Measurements from ENCODE around the gene CSF3. TPM values are rescaled to one million over a fixed set of nuclear protein-coding genes. Genes with fewer than 3 reads are reported as not detected.
"Not testable (repeated sequence)": the region's sequence is repeated elsewhere in the genome, so short reads cannot be mapped to it uniquely, and the experiment has no call there.

Gene CSF3
- total RNA-seq, 1 experiment from 2014 or later = not detected

GRCh38 chr17:40010946-40011500, 4.2 kb upstream of the CSF3 start:
- H3K27me3 Mint-ChIP-seq (ENCODE audit: low read depth); H3K4me3 Mint-ChIP-seq; DNase-seq (ENCODE audit: low spot score); H3K36me3 Mint-ChIP-seq; POLR2A ChIA-PET; H3K27ac Mint-ChIP-seq; ATAC-seq: not testable (repeated sequence)
- Mint-ChIP-seq H3K9me3 (peaks cover 14% of the 10 kb centered on the region), H3K4me1 (peaks cover 23% of the 10 kb centered on the region)
- CTCF ChIA-PET = interaction anchor here (1.2 to 2.1 kb wide), 2 partner anchors 64 to 257 kb away, joined by 3 to 6 read pairs; no protein-coding TSS in a partner anchor

DNA sequence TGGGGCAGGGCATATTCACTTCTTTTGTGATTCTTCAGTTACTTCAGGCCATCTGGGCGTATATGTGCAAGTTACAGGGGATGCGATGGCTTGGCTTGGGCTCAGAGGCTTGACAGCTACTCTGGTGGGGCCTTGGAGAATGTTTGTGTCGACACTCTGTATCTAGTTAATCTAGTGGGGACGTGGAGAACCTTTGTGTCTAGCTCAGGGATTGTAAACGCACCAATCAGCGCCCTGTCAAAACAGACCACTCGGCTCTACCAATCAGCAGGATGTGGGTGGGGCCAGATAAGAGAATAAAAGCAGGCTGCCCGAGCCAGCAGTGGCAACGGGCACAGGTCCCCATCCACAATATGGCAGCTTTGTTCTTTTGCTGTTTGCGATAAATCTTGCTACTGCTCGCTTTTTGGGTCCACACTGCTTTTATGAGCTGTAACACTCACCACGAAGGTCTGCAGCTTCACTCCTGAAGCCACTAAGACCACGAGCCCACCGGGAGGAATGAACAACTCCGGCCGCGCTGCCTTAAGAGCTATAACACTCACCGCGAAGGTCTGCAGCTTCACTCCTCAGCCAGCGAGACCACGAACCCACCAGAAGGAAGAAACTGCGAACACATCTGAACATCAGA, 3.1 kb upstream of the CSF3 start:
- H3K36me3 Mint-ChIP-seq; POLR2A ChIA-PET; DNase-seq (ENCODE audit: low spot score); H3K4me3 Mint-ChIP-seq; H3K27me3 Mint-ChIP-seq (ENCODE audit: low read depth); ATAC-seq: not testable (repeated sequence)
- CTCF ChIA-PET = interaction anchor here (0.6 to 7.6 kb wide), 7 partner anchors 10 to 74 kb away, joined by 3 to 128 read pairs (median 27); no protein-coding TSS in a partner anchor
- 0 out of 2 replicates have a peak, but pooled peaks have one; percentile 20 for TF ChIP-seq NFYB (CRISPR knock-in tag; conservative IDR thresholded peaks at IDR 0.05; ENCODE audit: low read depth)
- H3K9me3 Mint-ChIP-seq = peaks cover 14% of the 10 kb centered on the region
- peak overlapping the region; percentile 76; the same call in 1 of the 2 replicates for H3K27ac Mint-ChIP-seq
- H3K4me1 Mint-ChIP-seq = peaks cover 23% of the 10 kb centered on the region

DNA sequence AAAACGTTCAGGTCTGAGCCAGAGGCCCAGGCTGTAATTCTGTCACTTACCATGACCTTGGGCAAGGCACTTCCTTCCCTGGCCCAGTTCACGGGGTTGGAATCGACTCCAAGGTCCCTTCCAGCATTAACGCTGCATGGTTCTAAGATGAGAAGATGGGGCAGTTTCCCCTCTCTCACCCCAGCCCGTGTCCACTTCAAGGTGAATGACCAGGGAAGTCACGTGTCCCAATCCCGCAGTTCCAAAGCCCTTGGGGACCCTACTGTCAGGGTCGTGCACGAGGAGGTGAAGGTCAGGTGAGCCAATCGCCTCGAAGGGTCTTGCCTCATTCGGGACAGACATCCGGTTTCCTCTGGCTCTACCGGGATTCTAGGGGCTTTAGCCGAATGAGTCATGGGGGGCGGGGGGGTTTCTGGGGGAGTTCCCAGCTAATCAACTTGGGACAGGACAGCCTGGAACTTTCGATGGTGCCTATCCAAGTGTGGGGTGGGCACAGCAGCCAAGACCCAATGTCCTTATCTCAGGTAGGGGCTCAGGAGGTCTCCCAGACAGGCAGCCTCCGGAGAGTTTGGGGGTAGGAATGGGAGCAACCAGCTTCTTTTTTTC, 762 bp upstream of the CSF3 start:
- TF ChIP-seq ZNF121 (CRISPR knock-in tag; IDR thresholded peaks at IDR 0.05) = 0 out of 2 replicates have a peak, but pooled peaks have one; percentile 15
- no peak for TF ChIP-seq FOXK1 (CRISPR knock-in tag; IDR thresholded peaks at IDR 0.05)
- Mint-ChIP-seq H3K27me3 (ENCODE audit: low read depth) (no peaks in the 10 kb centered on the region), H3K4me3 (no peak overlapping the region), H3K27ac (no peak overlapping the region), H3K4me1 (peaks cover 45% of the 10 kb centered on the region), H3K36me3 (no peaks in the 10 kb centered on the region), H3K9me3 (peaks cover 14% of the 10 kb centered on the region)
- ATAC-seq (no peak), DNase-seq (ENCODE audit: low spot score) (no peak)
- ChIA-PET POLR2A (no interaction called here), CTCF (interaction anchor here (0.6 to 7.6 kb wide), 8 partner anchors 12 to 276 kb away, joined by 3 to 128 read pairs (median 12); no protein-coding TSS in a partner anchor)

DNA sequence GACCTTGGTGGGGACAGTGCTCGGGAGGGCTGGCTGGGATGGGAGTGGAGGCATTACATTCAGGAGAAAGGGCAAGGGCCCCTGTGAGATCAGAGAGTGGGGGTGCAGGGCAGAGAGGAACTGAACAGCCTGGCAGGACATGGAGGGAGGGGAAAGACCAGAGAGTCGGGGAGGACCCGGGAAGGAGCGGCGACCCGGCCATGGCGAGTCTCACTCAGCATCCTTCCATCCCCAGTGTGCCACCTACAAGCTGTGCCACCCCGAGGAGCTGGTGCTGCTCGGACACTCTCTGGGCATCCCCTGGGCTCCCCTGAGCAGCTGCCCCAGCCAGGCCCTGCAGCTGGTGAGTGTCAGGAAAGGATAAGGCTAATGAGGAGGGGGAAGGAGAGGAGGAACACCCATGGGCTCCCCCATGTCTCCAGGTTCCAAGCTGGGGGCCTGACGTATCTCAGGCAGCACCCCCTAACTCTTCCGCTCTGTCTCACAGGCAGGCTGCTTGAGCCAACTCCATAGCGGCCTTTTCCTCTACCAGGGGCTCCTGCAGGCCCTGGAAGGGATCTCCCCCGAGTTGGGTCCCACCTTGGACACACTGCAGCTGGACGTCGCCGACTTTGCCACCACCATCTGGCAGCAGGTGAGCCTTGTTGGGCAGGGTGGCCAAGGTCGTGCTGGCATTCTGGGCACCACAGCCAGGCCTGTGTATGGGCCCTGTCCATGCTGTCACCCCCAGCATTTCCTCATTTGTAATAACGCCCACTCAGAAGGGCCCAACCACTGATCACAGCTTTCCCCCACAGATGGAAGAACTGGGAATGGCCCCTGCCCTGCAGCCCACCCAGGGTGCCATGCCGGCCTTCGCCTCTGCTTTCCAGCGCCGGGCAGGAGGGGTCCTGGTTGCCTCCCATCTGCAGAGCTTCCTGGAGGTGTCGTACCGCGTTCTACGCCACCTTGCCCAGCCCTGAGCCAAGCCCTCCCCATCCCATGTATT, 1.1 kb downstream of the CSF3 start:
- Mint-ChIP-seq H3K4me1 (peaks cover 47% of the 10 kb centered on the region), H3K27ac (no peak overlapping the region), H3K27me3 (ENCODE audit: low read depth) (no peaks in the 10 kb centered on the region), H3K4me3 (no peak overlapping the region), H3K36me3 (peaks cover 10% of the 10 kb centered on the region), H3K9me3 (peaks cover 13% of the 10 kb centered on the region)
- TF ChIP-seq PRDM15 (CRISPR knock-in tag; IDR thresholded peaks at IDR 0.05) (no peak), SMAD4 (CRISPR knock-in tag; IDR thresholded peaks at IDR 0.05) (no peak), KAT7 (CRISPR knock-in tag; IDR thresholded peaks at IDR 0.05; ENCODE audit: borderline replicate concordance) (no peak), NFATC4 (CRISPR knock-in tag; IDR thresholded peaks at IDR 0.05) (no peak), AR (CRISPR knock-in tag; IDR thresholded peaks at IDR 0.05) (no peak), ATF3 (CRISPR knock-in tag; conservative IDR thresholded peaks at IDR 0.05) (no peak), CREB1 (CRISPR knock-in tag; IDR thresholded peaks at IDR 0.05) (no peak), MAX (CRISPR knock-in tag; IDR thresholded peaks at IDR 0.05) (no peak), FOXJ3 (CRISPR knock-in tag; IDR thresholded peaks at IDR 0.05; ENCODE audit: borderline replicate concordance) (no peak)
- ATAC-seq (no peak), DNase-seq (ENCODE audit: low spot score) (no peak)
- ChIA-PET POLR2A (interaction anchor here (0.6 to 1.2 kb wide), 3 partner anchors 9 to 97 kb away, joined by 3 read pairs; no protein-coding TSS in a partner anchor), CTCF (interaction anchor here (0.9 to 7.6 kb wide), 10 partner anchors 10 to 203 kb away, joined by 3 to 128 read pairs (median 12); partner anchors contain the start of gene WIPF2)
